ENCODE results near the gene BARHL2. TPM values are rescaled to one million over a fixed set of nuclear protein-coding genes. Genes with fewer than 3 reads are reported as not detected.

The BARHL2 gene
- not detected in 2 replicates for total RNA-seq

DNA sequence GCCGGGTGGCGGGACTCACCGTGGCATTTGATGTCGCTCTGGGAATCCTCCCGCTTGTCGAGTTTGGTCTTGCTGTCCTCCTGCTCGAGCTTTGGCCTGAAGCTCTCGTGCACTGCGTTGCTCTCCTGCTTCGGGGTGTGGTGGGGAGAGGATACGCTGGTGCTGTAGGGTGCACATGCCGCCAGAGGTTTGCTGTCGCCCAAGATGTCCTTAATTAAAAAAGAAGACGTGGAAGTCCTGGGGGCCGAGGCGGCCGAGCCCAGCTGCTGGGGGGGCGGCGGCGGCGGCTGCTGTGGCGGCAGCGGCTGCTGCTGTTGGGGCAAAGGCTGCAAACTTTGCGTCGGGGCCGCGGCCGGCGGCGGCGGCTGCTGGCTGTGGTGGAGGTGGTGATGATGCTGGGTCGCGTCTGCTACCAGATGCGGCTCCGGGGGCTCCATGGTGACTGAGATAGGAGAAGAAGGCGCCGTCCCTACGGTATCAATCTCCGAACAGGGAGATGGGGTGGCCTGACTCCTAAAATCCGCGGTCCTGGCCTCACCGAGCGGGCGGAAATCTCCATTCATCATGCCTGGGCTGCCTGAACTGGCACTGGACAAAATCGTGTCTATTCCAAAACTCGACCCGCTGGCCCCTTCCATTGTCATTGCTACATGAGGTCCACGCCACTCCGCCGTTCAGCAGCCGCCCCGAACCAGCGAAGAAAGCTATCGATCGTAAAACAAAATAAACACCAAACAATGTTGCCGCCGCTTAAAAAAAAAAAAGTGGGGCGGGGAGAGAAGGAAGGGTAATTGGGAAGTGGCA lies at the start of gene BARHL2:
Gene BARHL2, minus strand, starts transcription at position 751 of the 804 bp plus-strand sequence. Its CDS starts 107 bp downstream, at position 644.

Data from smooth muscle cell of the pulmonary artery (primary cell).